ENCODE data around the gene CCM2L.
A peak's percentile ranks its signal among the peaks of the same experiment; 100 is the strongest.
"Not testable (repeated sequence)": the region's sequence is repeated elsewhere in the genome, so short reads cannot be mapped to it uniquely, and the experiment has no call there.

The CCM2L gene

DNA sequence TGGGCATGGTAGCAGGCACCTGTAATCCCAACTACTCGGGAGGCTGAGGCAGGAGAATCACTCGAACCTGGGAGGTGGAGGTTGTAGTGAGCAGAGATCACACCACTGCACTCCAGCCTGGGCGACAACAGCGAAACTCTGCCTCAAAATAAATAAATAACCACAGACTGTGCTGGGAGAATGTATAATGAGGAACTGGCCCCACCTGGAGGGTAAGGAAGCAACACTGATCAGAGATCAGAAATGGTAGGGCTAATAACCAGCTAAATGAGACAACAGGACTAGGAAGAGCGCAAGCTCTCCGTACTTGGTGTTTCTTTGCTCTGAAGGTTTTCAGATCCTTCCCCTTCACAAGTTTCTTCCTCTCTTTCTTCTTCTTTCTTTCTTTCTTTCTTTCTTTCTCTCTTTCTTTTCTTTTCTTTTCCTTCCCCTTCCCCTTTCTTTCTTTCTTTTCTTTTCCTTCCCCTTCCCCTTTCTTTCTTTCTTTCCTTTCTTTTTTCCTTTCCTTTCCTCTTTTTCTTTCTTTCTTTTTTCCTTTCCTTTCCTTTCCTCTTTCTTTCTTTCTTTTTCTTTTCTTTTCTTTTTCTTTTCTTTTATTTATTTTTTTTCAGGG, 14.6 kb downstream of the CCM2L start:
- H3K27ac ChIP-seq = no peak overlapping the region
- DNase-seq (ENCODE audit: low read depth, low spot score) = no peak

DNA sequence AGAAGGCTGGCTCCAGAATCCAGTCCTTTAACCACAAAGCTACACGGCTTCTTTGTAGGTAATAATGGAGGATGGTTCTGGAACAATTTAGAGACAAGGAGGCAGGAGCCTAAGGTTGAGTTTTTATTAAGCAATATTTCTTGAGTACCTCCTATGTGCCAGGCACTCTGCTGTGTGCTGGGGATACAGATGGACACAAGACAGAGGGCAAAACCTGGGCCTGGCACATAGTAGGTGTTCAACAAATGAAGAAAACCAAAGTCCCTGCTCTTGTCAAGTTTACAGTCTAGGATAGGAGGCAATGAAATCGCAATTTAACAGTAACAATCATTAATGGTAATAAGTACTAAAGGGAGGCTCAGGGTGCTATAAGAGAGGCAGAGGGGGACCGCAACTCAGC, 17.4 kb downstream of the CCM2L start:
- DNase-seq (ENCODE audit: low read depth, low spot score) = no peak
- no peak overlapping the region for H3K27ac ChIP-seq

DNA sequence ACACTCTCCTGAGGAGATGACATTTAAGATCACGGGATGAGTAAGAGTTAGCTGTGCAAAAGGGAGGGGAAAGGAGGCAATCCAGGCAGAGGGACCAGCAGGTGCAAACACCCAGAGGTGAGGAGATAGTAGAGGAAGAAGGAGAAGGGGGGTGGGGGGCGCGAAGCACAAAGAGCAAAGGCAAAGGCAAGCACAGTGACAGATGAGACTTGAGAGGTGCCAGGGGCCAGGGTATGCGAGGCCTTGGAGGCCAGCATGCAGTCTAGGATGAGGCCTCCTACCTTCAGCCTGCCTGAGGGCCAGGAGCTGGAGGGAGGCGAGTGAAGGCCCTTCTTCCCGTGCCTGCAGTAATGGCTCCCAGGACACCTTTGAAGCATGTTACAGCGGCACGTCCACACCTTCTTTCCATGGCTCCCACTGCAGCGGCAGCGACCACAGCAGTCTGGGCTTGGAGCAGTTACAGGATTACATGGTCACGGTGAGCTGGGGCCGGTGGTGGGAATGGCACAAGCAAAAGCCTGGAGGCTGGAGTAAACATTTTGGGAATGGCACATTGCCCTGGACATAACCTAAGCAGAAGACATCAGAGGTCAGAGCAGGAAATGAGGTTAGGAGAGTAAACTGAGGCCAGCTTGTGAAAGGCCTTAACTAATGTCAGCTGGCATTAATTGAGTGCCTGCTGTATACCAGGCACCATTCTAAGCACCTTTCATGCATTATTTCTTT, 18.6 kb downstream of the CCM2L start:
- no peak for DNase-seq (ENCODE audit: low read depth, low spot score)
- H3K27ac ChIP-seq = no peak overlapping the region

DNA sequence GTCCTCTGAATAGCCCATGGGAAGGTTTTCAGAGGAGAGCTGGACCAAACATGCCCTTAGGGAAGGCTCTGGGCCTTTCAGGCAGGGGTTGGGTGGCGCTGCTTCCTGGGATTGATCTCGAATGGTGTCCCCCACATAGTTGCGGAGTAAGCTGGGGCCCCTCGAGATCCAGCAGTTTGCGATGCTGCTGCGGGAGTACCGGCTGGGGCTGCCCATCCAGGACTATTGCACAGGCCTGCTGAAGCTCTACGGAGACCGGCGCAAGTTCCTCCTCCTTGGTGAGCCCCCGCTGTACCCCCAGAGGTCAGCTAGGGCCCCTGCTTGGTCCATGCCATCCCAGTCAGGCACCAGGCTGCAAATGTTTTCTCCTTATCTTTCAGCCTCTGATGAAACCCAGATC, 19.3 kb downstream of the CCM2L start:
- no peak overlapping the region for H3K27ac ChIP-seq
- no peak for DNase-seq (ENCODE audit: low read depth, low spot score)

DNA sequence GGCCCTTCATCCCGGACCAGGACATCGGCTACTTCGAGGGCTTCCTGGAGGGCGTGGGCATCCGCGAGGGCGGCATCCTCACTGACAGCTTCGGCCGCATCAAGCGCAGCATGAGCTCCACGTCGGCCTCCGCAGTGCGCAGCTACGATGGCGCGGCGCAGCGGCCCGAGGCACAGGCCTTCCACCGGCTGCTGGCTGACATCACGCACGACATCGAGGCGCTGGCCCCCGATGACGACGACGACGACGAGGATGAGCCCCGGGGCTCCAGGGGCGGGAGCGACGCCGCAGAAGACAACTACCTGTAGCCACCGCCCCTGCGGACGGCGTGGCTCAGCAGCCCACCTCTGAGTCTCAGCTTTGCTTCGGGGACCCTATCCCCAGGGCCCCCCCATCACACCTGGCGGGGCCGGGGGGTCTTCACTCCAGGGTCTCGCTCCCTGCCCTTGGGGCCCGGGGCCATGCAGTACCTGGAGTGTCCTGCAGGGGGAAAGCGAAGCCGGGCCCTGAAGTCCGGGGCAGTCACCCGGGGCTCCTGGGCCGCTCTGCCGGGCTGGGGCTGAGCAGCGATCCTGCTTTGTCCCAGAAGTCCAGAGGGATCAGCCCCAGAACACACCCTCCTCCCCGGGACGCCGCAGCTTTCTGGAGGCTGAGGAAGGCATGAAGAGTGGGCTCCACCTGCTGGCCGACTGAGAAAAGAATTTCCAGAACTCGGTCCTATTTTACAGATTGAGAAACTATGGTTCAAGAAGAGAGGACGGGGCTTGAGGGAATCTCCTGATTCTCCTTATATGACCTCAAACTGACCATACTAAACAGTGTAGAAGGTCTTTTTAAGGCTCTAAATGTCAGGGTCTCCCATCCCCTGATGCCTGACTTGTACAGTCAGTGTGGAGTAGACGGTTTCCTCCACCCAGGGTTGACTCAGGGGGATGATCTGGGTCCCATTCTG, 21.0 kb downstream of the CCM2L start:
- peak; percentile 22 for DNase-seq (ENCODE audit: low read depth, low spot score)
- no peak overlapping the region for H3K27ac ChIP-seq

DNA sequence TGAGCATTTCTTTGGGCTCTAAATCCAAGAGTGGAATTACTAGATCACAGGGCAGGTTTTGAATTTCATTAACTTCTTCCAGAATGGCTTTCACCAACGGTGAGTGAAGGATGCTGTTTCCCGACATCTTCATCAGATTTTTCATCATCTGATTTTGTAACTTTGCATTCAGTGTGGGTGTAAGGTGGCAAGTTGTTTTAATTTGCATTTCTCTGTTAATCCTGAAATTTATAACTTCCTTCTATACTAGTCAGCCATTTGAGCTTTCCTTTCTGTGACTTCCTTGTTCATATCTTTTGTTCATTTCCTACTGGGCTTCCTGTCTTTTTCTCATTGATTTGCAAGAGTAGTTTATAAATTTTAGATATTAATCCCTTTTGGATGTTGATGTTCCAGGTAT, 23.1 kb downstream of the CCM2L start:
- no peak for DNase-seq (ENCODE audit: low read depth, low spot score)
- no peak overlapping the region for H3K27ac ChIP-seq

DNA sequence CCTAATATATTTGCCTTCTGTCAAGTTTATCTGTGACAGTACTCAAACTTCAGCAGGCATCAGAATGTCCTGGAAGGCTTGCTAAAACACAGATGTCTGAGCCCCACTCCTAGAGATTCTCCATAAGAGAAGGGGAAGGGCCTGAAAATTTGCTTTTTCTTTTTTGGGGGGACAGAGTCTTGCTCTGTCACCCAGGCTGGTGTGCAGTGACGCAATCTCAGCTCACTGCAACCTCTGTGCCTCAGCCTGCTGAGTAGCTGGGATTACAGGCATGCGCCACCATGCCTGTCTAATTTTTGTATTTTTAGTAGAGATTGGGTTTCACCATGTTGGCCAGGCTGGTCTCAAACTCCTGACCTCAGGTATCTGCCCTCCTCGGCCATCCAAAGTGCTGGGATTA, 23.5 kb downstream of the CCM2L start:
- not testable (repeated sequence) for H3K27ac ChIP-seq

DNA sequence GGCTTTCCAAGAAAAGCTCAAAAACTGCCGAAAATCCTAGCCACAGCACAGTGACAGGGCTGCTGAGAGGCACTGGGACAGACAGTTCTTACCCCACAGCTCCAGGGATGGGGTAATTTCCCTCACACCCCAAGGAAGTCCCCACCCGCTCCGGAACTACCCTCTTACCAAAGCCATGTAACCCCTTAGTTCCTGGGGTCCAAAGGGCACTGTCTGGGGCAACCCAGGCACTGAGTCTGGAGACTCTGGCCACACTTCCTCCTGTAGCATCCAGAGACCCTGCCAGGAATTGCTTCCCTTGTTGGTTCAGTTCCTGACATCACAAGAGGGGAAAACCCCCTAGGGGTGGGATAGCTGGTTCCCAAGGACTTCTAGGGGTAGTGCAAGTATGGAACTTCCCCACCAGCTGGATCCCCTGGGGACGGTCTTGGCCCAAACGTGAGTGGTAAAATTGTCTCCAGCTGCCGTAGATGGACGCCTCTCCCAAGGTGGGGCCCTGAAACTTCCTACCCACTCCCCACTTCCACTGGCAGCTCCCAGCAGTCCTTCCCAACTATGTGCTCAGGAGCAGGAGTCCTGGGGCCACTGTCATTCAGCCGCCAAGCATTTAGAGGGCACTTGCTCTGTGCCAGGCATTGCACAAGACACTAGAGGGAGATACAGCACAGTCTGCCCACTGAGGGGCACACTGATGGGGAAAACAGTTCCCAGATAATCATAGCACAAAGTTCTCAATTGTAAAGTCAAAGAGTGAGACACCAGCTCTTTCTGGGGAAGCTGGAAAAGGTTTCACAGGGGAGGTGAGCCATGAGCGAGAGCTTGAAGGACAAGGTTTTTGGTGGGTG, 24.6 kb downstream of the CCM2L start:
- no peak overlapping the region for H3K27ac ChIP-seq
- no peak for DNase-seq (ENCODE audit: low read depth, low spot score)

More for the DNA sequence above, 23.5 kb downstream of the CCM2L start:
- not testable (repeated sequence) for DNase-seq (ENCODE audit: low read depth, low spot score)

DNA sequence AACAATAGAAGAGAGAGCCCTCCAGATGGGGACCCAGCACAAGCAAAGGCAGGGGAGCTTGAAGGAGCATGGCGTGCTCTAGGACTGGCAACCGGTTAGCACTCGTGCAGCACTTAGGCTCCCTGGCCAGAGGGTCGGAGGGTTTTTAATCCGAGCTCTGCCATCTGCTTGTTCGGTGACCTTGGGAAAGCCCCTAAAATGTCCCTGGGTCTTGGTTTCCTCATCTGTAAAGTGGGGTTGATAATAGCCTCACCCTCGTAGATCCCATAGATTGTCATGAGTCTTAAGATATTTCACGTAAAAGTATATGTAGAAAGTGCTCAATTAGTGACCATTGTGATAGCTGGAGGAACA, 25.2 kb downstream of the CCM2L start:
- no peak for DNase-seq (ENCODE audit: low read depth, low spot score)
- no peak overlapping the region for H3K27ac ChIP-seq

DNA sequence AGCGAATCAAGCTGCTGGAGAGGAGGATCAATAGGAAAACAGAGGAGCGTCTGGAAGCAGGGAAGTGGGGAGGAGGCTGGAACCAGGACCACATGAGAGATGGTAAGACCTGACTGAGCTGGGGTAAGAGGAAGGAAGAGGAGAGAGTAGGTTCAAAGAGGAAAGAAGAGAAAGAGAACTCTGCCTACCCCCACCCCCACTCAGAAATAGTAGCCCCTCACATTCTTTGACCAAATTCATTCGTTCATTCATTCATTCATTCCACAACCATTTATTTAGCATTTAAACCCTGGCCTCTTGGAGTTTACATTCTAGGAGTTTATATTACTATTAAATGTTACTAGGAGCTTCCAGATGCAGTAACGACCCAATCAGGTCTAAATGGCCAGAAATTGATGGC, 26.0 kb downstream of the CCM2L start:
- no peak overlapping the region for H3K27ac ChIP-seq
- DNase-seq (ENCODE audit: low read depth, low spot score) = no peak

DNA sequence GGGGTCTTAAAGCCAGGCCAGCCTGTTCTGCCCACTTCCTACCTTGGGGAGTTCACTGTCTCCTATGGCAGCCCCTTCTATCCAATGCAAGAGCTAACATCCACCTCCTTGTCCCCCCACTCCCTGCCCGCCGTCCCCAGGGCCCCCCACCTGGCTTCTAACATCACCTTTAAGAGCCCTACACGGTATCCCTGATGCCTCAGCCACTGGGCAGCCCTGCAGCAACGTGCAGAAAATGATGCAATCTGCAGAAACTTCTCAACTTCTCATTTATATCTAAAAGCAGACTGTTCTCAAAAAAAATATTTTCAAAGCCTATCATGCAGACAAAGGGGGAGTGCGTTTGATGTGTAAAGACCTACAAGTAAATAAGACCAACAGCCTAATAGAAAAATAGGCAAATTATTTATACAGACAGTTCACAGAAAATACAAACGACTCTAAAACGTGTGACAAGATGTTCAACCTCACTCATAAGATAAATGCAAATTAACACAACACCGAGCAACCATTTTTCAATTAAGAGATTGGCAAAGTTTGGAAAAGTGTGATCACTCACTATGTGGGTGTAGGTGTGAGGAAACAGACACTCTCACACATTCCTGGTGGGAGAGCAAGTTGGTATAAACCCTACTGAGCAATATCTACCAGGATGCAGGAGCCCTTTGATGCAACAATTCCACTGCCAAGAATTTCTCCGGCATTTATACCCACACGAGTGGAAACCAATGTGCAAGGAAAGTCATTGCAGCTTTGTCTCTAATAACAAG, 26.7 kb downstream of the CCM2L start:
- H3K27ac ChIP-seq = no peak overlapping the region
- DNase-seq (ENCODE audit: low read depth, low spot score) = no peak

DNA sequence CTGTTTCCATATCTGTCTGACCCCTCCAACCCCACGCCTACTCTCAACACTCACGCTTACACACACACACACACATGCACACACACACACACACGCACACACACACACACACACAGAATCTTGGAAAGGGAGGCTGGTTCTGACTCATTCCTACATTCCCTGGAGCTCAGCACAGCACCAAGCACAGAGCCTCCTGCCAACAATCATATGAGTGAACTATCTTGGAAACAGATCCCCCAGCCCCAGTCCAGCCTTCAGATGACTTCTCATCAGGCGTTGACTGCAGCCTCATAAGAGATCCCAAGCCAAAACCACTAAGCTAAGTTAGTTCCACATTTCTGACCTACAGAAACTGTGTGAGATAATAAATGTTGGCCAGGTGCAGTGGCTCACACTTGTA, 27.7 kb downstream of the CCM2L start:
- no peak overlapping the region for H3K27ac ChIP-seq
- DNase-seq (ENCODE audit: low read depth, low spot score) = no peak

DNA sequence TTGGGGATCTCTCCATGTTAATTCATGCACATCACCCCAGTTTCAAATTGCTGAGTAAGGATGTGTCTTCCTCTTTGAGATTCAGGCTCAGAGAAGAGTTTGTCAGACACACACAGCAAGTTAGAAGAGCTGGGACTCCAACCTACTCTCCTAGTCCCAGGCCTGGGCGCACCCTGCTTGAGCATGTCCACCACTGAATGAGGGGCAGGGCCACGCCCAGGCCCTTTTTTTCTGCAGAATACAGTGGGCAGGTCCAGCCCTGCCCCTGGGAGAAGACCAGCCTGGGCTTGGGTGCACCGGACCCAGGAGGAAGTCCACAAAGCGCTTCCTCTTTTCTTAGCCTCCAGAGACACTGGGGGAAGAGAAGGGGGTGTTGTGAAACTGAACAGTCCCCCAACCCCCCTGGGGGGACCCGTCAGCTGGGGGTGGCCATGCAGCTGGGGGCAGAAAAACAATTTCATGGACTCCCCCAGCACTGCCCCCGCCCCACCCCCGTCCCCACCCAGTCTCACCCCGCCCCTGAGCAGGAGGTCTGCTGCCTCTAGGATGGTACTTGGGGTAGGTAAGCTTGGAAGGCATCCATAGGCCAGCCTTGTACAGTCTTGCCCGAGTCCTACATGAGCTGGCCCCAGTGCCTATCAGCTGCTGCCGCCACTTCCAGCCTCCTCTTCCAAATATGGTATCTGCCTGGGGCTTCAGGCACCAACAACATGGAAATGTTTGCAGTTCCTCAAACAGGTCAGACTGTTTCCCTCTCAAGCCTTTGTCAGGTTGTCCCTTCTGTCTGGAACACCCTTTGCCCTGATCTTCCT, 30.1 kb downstream of the CCM2L start:
- DNase-seq (ENCODE audit: low read depth, low spot score) = peak; percentile 24
- H3K27ac ChIP-seq = peak overlapping the region; percentile 40

DNA sequence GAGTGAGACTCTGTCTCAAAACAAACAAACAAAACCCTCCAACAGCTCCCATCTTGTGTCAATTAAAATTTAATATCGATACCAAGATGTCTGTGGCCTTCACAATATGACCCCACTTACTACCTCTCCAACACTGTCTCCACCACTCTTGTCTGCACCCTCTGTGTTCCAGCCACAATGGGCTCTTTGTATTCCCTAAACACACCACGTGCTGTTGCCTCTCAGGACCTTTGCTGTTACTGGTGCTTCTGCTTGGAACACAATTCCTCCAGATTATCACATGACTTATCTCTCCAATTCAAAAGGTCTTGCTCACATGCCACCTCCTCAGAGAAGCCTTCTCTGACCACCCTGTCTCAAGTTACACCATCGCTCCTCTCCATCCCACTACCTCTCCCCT, 35.8 kb downstream of the CCM2L start:
- no peak for DNase-seq (ENCODE audit: low read depth, low spot score)
- H3K27ac ChIP-seq = no peak overlapping the region

DNA sequence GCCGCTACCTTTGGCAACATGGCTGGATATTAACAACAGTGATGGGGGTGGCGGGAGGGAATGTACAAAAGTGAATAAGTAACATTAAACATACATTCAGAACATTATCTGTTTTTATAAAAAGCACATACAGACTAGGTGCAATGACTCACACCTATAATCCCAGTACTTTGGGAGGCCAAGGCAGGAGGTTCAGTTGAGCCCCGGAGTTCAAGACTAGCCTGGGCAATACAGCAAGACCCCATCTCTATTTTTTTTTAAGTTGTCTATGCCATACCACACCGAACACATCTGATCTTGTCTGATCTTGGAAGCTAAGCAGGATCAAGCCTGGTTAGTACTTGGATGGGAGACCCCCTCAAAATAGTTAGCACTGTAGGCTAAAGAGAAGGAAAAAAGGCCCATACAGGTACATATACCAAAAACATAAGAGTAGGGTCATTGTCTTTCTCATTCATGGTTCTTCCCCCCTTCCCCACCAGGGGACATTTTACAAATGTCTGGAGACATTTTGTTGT, 40.1 kb downstream of the CCM2L start:
- H3K27ac ChIP-seq = no peak overlapping the region
- DNase-seq (ENCODE audit: low read depth, low spot score) = no peak

DNA sequence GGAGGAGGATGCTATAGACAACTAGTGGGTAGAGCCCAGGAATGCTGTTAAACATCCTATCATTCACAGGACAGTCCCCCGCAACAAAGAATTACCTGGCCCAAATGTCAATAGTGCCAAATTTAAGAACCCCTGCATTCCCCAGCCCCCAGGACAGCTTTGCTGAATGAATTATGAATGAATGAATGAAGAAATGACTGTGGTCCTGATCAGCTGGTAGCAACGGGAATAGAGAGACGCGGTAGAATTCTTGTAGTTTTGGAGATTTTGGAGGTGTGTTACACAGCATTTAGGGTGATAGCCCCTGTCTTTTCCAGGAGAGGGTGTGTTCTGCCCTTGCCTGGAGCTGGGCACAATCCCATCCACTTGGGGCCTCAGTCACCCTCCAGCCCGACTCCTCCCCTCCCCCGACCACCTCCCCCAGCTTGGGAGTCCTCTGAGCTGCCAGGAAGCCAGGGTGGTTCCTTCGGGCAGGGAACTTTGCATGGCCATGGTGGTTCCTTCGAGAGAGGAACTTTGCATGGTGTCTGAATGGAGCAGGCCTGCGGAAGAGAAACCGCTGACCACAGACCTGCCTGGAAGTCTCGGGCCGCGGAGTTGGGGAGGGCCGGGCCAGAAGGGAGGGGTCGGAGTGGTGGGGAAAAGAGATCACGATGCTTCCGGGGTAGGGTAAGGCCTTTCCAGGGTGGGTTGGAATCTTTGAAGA, 40.8 kb downstream of the CCM2L start:
- H3K27ac ChIP-seq = no peak overlapping the region
- DNase-seq (ENCODE audit: low read depth, low spot score) = no peak

DNA sequence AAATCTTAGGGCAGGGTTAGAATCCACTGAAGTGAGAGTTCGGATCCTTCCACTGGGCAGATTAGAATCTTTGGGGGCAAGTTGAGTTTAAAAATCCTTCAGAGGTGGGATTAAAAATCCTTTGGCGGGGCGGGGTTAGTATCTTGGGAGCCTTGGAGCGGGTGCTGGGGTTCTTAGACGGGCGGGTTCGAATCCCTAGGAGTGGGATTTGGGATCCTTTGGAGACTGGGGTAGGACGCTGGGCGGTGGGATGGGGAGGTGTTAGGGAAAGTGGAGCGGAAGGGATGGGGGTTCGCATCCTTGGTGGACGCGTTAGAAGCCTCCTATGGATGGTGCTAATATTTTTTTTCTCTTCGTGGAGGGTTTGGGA, 41.5 kb downstream of the CCM2L start:
- no peak overlapping the region for H3K27ac ChIP-seq
- DNase-seq (ENCODE audit: low read depth, low spot score) = no peak

Data from epithelial cell of prostate (primary cell).